ENCODE data around the gene GMPPA.
A peak's percentile ranks its signal among the peaks of the same experiment; 100 is the strongest.

GMPPA gene

GRCh38 chr2:219506802-219507526, 8.3 kb downstream of the GMPPA start:
- no peak for DNase-seq

- no peak for DNase-seq
Observed at GRCh38 chr2:219507581-219508443, 9.1 kb downstream of the GMPPA start.

- DNase-seq: no peak
Observed at GRCh38 chr2:219508444-219508734, 9.7 kb downstream of the GMPPA start.

- no peak for DNase-seq
Observed at GRCh38 chr2:219508971-219509779, 10.5 kb downstream of the GMPPA start.

GRCh38 chr2:219509780-219510511, 11.3 kb downstream of the GMPPA start:
- DNase-seq: peak; percentile 66

- DNase-seq: no peak
Observed at GRCh38 chr2:219510512-219511135, 11.9 kb downstream of the GMPPA start.

GRCh38 chr2:219511547-219512325, 13.0 kb downstream of the GMPPA start:
- no peak for DNase-seq

- DNase-seq: no peak
Observed at GRCh38 chr2:219512524-219513216, 14.0 kb downstream of the GMPPA start.

GRCh38 chr2:219513787-219514186, 15.1 kb downstream of the GMPPA start:
- DNase-seq: no peak

GRCh38 chr2:219514196-219514761, 15.6 kb downstream of the GMPPA start, which contains the start of gene ASIC4:
TSS of gene ASIC4 (plus strand) at chr2:219514482. CDS start at chr2:219514725, 243 bp downstream.
- DNase-seq: no peak

- DNase-seq: no peak
Observed at GRCh38 chr2:219514836-219515235, 16.1 kb downstream of the GMPPA start.

- DNase-seq: no peak
Observed at GRCh38 chr2:219515874-219516629, 17.4 kb downstream of the GMPPA start.

- no peak for DNase-seq
Observed at GRCh38 chr2:219516888-219517287, 18.2 kb downstream of the GMPPA start.

- no peak for DNase-seq
Observed at GRCh38 chr2:219517954-219518778, 19.5 kb downstream of the GMPPA start.

- DNase-seq: no peak
Observed at GRCh38 chr2:219519526-219519916, 20.8 kb downstream of the GMPPA start.

GRCh38 chr2:219520079-219520478, 21.4 kb downstream of the GMPPA start:
- DNase-seq: no peak

- no peak for DNase-seq
Observed at GRCh38 chr2:219521066-219521880, 22.6 kb downstream of the GMPPA start.
